SK-N-MC (cell line): ENCODE measurements around the gene GRID2.

Experiments
- EZH2 ChIP-seq: fragments of 200-600 bp; sonication (generic); IDR thresholded peaks from one replicate; pipeline ENCODE4 v1.6.1; 2017; ENCODE audit warnings: antibody characterized with exemption
- FOXP2 ChIP-seq: optimal IDR thresholded peaks from 2 replicates; pipeline ENCODE3; 2011; ENCODE audit warnings: mild to moderate bottlenecking, moderate library complexity; ENCODE audit not compliant: insufficient read depth; ENCODE audit errors: extremely low read length, control extremely low read depth
- POLR2AphosphoS5 ChIP-seq: IDR thresholded peaks from 2 replicates; pipeline ENCODE4 v1.6.1; 2012; ENCODE audit warnings: mild to moderate bottlenecking, low read depth, low read length, borderline replicate concordance

DNA sequence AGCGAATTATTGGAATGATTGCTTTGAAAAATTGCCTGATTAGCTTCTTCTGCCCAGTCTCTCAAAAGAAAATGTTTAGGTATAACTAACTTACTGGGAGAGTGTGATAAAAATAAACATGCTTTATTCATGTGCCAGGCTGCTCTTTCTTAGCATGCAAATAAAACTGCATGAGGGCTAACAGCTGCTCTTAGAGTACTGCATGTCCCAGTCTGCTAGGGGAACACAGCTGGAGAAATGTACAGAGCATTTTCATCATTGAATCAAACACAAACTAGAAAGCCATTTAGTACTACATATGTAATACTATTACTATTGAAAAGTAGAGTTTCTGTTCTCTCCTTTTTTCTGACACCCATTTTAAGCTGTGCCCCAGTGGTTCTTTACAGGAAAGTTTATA, 726.0 kb downstream of the GRID2 start:
- TF ChIP-seq POLR2AphosphoS5 (no peak), EZH2 (no peak), FOXP2 (no peak)
